ENCODE measurements around the gene IER2.

Gene IER2

DNA sequence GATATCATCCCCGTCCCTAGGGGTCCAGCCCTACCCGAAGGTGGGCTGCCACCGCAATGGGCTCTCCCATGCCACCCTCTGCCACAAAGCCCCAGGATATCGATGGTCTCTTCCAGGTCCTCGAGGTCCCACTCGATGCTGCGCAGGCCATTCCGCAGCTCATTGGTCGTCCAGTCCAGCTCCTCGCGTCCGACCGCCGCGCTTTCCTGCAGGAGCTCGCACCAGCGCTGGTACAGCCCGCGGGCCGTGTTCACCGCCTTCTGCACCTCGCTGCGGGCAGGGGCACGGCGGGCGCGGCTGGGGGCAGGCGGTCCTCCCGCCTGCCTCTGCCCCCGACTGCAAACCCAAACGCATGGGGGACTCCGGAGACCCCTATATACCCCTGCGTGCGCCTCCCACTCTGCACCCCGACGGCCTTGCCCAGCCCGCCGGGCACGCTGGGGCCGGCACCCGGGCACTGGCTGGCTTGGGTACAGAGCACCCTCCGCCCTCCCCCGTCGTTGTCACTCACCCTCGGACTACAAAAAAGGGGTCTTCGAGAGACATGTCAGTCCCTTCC, 504 bp upstream of the IER2 start:
- H3K4me3 Mint-ChIP-seq: peak overlapping the region; percentile 98
- peaks cover 10% of the 10 kb centered on the region for H3K36me3 Mint-ChIP-seq
- H3K27ac Mint-ChIP-seq: peak overlapping the region; percentile 94
- no peaks in the 10 kb centered on the region for H3K27me3 Mint-ChIP-seq
- H3K4me1 Mint-ChIP-seq (ENCODE audit: low read depth): peaks cover 13% of the 10 kb centered on the region
- no peaks in the 10 kb centered on the region for H3K9me3 Mint-ChIP-seq (ENCODE audit: low read depth)

- peaks cover 10% of the 10 kb centered on the region for H3K36me3 Mint-ChIP-seq
- H3K4me3 Mint-ChIP-seq: peak overlapping the region; percentile 98
- no peaks in the 10 kb centered on the region for H3K27me3 Mint-ChIP-seq
- H3K9me3 Mint-ChIP-seq (ENCODE audit: low read depth): no peaks in the 10 kb centered on the region
- H3K4me1 Mint-ChIP-seq (ENCODE audit: low read depth): peaks cover 16% of the 10 kb centered on the region
- H3K27ac Mint-ChIP-seq: peak overlapping the region; percentile 94
Measured at GRCh38 chr19:13150931-13151604, 857 bp downstream of the IER2 start.

GRCh38 chr19:13151605-13152355, 1.6 kb downstream of the IER2 start:
- Mint-ChIP-seq H3K4me1 (ENCODE audit: low read depth) (peaks cover 23% of the 10 kb centered on the region), H3K9me3 (ENCODE audit: low read depth) (no peaks in the 10 kb centered on the region), H3K27ac (peak overlapping the region; percentile 99), H3K4me3 (peak overlapping the region; percentile 98), H3K27me3 (no peaks in the 10 kb centered on the region), H3K36me3 (peaks cover 10% of the 10 kb centered on the region)

DNA sequence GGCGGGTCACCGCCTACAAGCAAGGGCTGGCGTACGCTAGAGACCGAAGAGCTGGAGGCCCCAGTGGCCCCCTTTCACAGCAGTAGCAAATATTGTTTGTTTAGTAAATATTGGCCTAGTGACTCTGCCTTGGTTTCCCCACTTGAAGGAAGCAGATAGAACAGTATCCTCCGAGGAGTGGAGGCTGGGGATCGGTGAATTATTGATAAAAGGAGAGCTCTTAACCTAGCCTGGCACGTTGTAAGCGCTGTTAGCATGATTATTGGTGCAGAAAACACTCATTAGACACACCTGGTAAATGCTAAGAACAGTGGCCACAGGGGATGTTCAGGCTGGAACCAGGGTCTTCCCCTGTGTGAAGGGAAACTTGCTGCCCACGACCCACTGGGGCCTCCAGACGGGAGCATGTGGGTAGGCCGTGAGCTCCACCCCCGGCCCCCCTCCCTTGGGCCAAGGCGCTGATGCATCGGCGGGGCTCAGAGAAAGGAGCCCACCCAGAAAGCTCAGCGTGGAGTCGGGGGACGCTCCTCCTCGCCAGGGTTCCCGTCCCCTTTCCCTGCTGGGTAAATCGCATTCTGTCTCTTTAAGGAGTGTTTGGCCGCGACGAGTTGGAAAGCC, 2.3 kb downstream of the IER2 start:
- Mint-ChIP-seq H3K36me3 (peaks cover 10% of the 10 kb centered on the region), H3K27me3 (no peaks in the 10 kb centered on the region), H3K4me3 (peak overlapping the region; percentile 98), H3K27ac (peak overlapping the region; percentile 99), H3K9me3 (ENCODE audit: low read depth) (no peaks in the 10 kb centered on the region), H3K4me1 (ENCODE audit: low read depth) (peaks cover 29% of the 10 kb centered on the region)

- peak overlapping the region; percentile 99 for H3K27ac Mint-ChIP-seq
- no peaks in the 10 kb centered on the region for H3K9me3 Mint-ChIP-seq (ENCODE audit: low read depth)
- H3K27me3 Mint-ChIP-seq: no peaks in the 10 kb centered on the region
- peaks cover 10% of the 10 kb centered on the region for H3K36me3 Mint-ChIP-seq
- H3K4me1 Mint-ChIP-seq (ENCODE audit: low read depth): peaks cover 35% of the 10 kb centered on the region
- H3K4me3 Mint-ChIP-seq: peak overlapping the region; percentile 98
Measured at GRCh38 chr19:13152974-13153568, 2.9 kb downstream of the IER2 start.

DNA sequence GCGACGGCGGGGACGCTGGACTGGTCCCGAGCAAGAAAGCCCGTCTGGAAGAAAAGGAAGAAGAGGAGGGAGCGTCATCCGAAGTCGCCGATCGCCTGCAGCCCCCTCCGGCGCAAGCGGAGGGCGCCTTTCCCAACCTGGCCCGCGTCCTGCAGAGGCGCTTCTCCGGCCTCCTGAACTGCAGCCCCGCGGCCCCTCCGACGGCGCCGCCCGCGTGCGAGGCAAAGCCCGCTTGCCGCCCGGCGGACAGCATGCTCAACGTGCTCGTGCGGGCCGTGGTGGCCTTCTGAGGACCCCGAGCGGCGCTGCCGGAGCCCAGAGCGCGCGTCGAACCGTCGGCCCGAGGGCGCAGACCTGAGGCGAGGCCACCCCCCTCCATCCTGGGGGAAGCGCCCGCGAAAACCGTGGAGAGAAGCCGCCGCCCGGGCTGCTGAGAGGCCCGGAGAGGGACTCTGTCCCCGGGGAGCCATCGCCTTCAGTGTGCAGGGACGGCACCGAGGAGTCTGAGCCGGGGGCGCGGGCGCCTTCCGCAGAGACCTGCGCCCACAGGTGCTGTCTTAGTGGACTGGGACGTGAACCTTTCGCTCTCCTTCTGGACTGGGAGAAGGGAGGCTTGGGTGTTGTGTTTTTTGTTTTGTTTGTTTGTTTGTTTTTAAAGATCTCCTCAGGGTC, 3.5 kb downstream of the IER2 start:
- peak overlapping the region; percentile 99 for H3K27ac Mint-ChIP-seq
- H3K36me3 Mint-ChIP-seq: peaks cover 8% of the 10 kb centered on the region
- peak overlapping the region; percentile 98 for H3K4me3 Mint-ChIP-seq
- H3K9me3 Mint-ChIP-seq (ENCODE audit: low read depth): no peaks in the 10 kb centered on the region
- peaks cover 37% of the 10 kb centered on the region for H3K4me1 Mint-ChIP-seq (ENCODE audit: low read depth)
- no peaks in the 10 kb centered on the region for H3K27me3 Mint-ChIP-seq

GRCh38 chr19:13154241-13154778, 4.1 kb downstream of the IER2 start:
- Mint-ChIP-seq H3K4me3 (peak overlapping the region; percentile 98), H3K4me1 (ENCODE audit: low read depth) (peaks cover 31% of the 10 kb centered on the region), H3K36me3 (peaks cover 7% of the 10 kb centered on the region), H3K27me3 (no peaks in the 10 kb centered on the region), H3K27ac (peak overlapping the region; percentile 97), H3K9me3 (ENCODE audit: low read depth) (no peaks in the 10 kb centered on the region)

- no peaks in the 10 kb centered on the region for H3K9me3 Mint-ChIP-seq (ENCODE audit: low read depth)
- no peaks in the 10 kb centered on the region for H3K27me3 Mint-ChIP-seq
- peaks cover 33% of the 10 kb centered on the region for H3K4me1 Mint-ChIP-seq (ENCODE audit: low read depth)
- peak overlapping the region; percentile 97 for H3K27ac Mint-ChIP-seq
- H3K4me3 Mint-ChIP-seq: peak overlapping the region; percentile 98
- H3K36me3 Mint-ChIP-seq: peaks cover 7% of the 10 kb centered on the region
Measured at GRCh38 chr19:13154911-13155471, 4.8 kb downstream of the IER2 start.

DNA sequence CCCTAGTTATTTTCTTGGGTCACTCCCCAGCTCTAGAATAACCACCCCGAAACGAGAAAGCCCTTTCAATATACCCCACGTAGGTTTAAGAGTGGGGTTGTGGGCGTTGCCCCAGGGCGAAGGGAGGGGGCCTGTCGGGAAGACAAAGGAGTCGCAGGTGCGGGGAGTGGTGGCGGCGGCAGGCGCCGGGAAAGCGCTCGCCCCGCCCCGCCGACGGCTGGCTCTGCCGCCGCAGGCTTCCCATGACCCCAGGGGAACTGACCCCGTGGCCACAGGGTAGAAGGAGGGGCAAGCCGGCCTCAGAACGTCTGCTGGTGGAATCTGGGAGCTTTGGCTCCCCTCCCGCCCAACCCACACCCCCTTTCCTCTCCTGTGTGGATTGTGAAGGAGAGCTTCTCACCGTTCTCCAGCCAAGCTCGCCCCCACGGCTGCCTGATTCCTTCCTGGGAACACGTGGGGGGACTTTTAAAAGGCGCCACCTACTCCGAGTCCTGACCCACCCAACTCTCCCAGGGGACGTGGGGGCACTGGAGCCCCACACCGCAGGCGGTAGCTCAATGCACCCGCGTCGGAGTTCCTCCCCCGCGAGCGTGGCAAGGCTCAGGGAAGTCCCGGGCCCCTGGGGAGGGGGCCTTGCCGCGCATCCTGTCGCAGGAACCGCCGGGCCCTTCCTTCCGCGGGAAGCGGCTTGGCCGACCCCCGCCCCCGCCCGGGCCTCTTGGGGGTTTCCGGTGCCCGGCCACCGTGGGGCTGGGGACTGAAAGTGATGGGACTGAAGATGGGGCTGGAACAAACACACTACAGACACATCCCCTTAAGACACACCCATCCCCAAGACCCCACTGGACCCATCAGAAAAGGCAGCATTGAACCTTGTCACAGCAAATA, 5.5 kb downstream of the IER2 start:
- H3K36me3 Mint-ChIP-seq: peaks cover 7% of the 10 kb centered on the region
- H3K9me3 Mint-ChIP-seq (ENCODE audit: low read depth): no peaks in the 10 kb centered on the region
- H3K4me3 Mint-ChIP-seq: peak overlapping the region; percentile 98
- no peaks in the 10 kb centered on the region for H3K27me3 Mint-ChIP-seq
- peaks cover 37% of the 10 kb centered on the region for H3K4me1 Mint-ChIP-seq (ENCODE audit: low read depth)
- peak overlapping the region; percentile 97 for H3K27ac Mint-ChIP-seq

GRCh38 chr19:13159713-13160112, 9.5 kb downstream of the IER2 start:
- H3K27me3 Mint-ChIP-seq: no peaks in the 10 kb centered on the region
- no peak overlapping the region for H3K4me3 Mint-ChIP-seq
- H3K9me3 Mint-ChIP-seq (ENCODE audit: low read depth): no peaks in the 10 kb centered on the region
- no peaks in the 10 kb centered on the region for H3K36me3 Mint-ChIP-seq
- peak overlapping the region; percentile 88 for H3K27ac Mint-ChIP-seq
- peaks cover 61% of the 10 kb centered on the region for H3K4me1 Mint-ChIP-seq (ENCODE audit: low read depth)

DNA sequence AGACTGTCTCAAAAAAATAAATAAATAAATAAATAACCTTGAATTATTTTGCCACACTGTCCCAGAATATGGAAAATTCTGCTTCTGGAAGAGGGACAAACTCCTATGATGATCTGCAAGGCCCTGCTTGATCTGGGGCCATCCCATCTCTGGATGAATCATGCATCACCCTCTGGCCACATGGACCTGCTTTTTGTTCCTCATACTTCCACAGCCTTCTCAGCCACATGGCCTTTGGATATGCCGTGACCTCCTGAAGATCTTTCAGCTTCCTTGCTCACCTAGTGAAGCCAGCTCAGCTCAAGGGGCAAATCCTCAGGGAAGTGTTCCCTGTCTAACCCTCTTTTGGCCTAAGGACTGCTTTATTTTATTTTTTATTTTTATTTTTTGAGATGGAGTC, 10.3 kb downstream of the IER2 start:
- Mint-ChIP-seq H3K27me3 (no peaks in the 10 kb centered on the region), H3K4me3 (peak overlapping the region; percentile 32), H3K27ac (peak overlapping the region; percentile 84), H3K9me3 (ENCODE audit: low read depth) (no peaks in the 10 kb centered on the region), H3K4me1 (ENCODE audit: low read depth) (peaks cover 65% of the 10 kb centered on the region), H3K36me3 (no peaks in the 10 kb centered on the region)

DNA sequence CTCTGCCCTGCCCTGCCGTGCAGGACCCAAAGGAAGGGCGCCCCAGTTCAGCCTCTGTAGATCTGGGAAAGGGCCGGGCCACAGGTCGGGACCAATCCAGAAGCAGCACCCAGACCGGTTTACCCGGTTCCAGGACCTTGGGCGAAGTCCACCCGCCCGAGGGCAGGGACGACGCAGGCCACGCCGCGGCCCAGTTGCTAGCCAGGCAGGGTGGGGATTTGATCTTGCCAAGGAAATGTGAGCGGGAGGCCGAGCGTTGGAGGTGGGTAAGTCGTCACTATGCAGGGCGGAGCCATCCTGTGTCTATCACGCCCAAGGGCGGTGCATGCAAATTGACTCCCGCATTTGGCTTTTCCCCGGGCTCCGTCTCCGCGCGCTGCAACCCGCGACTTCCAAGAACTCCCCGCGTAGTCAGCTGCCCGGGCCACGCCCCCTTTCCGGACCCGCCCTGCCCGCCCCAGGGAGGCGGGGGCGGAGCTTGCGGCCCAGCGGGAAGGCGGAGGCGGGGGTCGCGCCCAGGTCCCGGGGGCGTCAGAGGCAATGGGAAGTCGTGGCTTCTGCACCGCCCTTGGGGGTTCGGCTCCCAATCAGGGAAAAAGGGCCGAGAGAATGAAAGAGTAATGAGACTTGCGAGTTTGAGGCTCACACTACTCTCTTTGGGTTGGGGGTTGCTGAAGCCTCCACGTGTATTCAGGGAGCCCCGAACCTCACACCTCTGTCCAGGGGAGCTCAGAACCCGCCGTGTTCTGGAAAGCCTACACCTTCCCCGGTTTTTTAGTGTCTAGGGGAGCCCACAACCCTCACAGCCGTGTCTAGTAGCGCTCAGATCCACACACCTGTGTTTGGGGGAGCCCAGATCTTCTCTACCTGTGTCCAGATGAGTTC, 12.8 kb downstream of the IER2 start:
- peak overlapping the region; percentile 86 for H3K27ac Mint-ChIP-seq
- peaks cover 67% of the 10 kb centered on the region for H3K4me1 Mint-ChIP-seq (ENCODE audit: low read depth)
- peak overlapping the region; percentile 83 for H3K4me3 Mint-ChIP-seq
- no peaks in the 10 kb centered on the region for H3K27me3 Mint-ChIP-seq
- H3K36me3 Mint-ChIP-seq: no peaks in the 10 kb centered on the region
- H3K9me3 Mint-ChIP-seq (ENCODE audit: low read depth): no peaks in the 10 kb centered on the region

All from activated naive CD8-positive, alpha-beta T cell (primary cell).